ENCODE measurements around the gene FBXL7. TPM values are rescaled to one million over a fixed set of nuclear protein-coding genes. Genes with fewer than 3 reads are reported as not detected.

FBXL7 gene
- total RNA-seq, 4 donors from 2014 or later = 14.2 to 32.1 (median 24.9) TPM

- no peak for ATAC-seq
- Histone ChIP-seq H3K4me3 (no peak overlapping the region), H3K27me3 (no peaks in the 10 kb centered on the region), H3K4me1 (peaks cover 0 to 19% (median 2%) of the 10 kb centered on the region in 3 donors), H3K27ac (no peak overlapping the region), H3K36me3 (no peaks in the 10 kb centered on the region), H3K9me3 (no peaks in the 10 kb centered on the region)
- 96 to 100% methylated on average over 2 of the region's 2 CpGs for WGBS, 2 donors (ENCODE audit: low coverage in 1 of 2)
- TF ChIP-seq CTCF (IDR thresholded peaks at IDR 0.05) = no peak
- TF ChIP-seq POLR2A (IDR thresholded peaks at IDR 0.05) = no peak
- no peak for TF ChIP-seq EP300 (IDR thresholded peaks at IDR 0.05)
- TF ChIP-seq POLR2AphosphoS5 (IDR thresholded peaks at IDR 0.05) = no peak
These were observed 335.5 kb downstream of the FBXL7 start for GRCh38 chr5:15835514-15835913.

DNA sequence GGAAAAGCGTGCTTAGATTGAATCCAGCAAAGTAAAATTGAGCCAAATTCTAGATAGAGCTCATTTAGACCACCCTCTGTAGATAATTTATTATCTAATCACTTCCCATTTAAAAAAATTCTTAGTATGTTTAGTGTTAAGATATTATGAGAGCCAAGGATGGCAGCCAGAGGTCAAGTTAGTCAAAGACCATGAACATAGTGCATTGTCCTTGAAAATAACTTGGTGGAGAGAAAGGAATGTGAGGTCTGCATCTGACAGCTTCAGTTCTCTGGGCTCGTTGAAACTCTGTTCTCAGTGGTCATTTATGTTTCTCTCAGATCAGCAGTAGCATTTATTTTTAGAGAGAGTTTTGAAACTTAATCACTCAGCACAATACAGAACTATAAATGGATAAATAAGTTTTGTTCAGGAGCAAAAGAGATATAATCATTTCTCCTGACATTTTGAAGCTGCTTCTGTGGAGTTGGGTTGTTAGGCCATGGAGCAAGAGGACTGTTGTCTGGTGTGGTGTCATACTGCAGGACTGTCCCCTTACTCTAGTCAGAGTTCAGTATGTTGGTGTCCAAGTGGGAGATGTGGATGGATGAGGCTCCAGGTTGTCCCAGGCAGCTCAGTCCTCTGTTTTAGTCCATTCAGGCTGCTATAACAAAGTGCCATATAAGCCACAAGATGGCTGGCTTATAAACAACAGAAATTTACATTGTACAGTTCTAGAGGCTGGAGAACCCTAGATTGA lies 337.7 kb downstream of the FBXL7 start:
- H3K9me3 ChIP-seq = no peaks in the 10 kb centered on the region
- ATAC-seq = no peak
- 61 to 70% methylated on average over 2 of the region's 2 CpGs for WGBS, 2 donors (ENCODE audit: low coverage in 1 of 2)
- H3K27me3 ChIP-seq = no peaks in the 10 kb centered on the region
- no peak overlapping the region for H3K4me3 ChIP-seq
- H3K27ac ChIP-seq = no peak overlapping the region
- TF ChIP-seq POLR2A (IDR thresholded peaks at IDR 0.05) = no peak
- TF ChIP-seq EP300 (IDR thresholded peaks at IDR 0.05) = no peak
- TF ChIP-seq CTCF (IDR thresholded peaks at IDR 0.05) = no peak
- no peak for TF ChIP-seq POLR2AphosphoS5 (IDR thresholded peaks at IDR 0.05)
- H3K36me3 ChIP-seq = no peaks in the 10 kb centered on the region
- H3K4me1 ChIP-seq = peaks cover 0 to 19% (median 2%) of the 10 kb centered on the region in 3 donors

DNA sequence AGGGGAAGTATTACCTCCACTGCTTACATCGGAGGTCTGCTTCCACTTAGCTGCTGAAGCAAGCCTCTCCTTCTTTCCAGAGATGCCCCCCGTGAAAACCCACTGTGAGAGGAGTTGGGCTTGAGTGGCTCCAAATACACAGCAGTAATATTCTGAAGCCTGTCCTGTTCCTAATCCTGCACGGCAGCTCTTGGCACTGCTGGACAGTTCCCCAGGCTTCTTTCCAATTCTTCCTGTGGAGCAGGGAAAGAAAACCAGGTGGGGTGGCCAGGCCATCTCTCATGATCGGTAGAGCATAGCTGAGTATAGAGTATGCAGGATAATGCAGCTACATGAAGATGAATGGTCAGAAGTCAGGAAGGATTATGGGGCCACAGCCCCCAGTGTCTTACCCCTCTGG lies 344.3 kb downstream of the FBXL7 start:
- H3K27me3 ChIP-seq = no peaks in the 10 kb centered on the region
- no peaks in the 10 kb centered on the region for H3K4me1 ChIP-seq
- H3K36me3 ChIP-seq = no peaks in the 10 kb centered on the region
- no peak for ATAC-seq
- no peaks in the 10 kb centered on the region for H3K9me3 ChIP-seq
- no peak overlapping the region for H3K4me3 ChIP-seq
- no peak for TF ChIP-seq POLR2A (IDR thresholded peaks at IDR 0.05)
- TF ChIP-seq EP300 (IDR thresholded peaks at IDR 0.05) = no peak
- 14 to 55% methylated on average over 2 to 4 of the region's 4 CpGs for WGBS, 2 donors (ENCODE audit: low coverage in 1 of 2)
- H3K27ac ChIP-seq = no peak overlapping the region

- ATAC-seq = no peak
- H3K36me3 ChIP-seq = no peaks in the 10 kb centered on the region
- no peak overlapping the region for H3K27ac ChIP-seq
- no peak overlapping the region for H3K4me3 ChIP-seq
- no peak for TF ChIP-seq CTCF (IDR thresholded peaks at IDR 0.05)
- no peak for TF ChIP-seq POLR2A (IDR thresholded peaks at IDR 0.05)
- no peak for TF ChIP-seq EP300 (IDR thresholded peaks at IDR 0.05)
- no peak for TF ChIP-seq POLR2AphosphoS5 (IDR thresholded peaks at IDR 0.05)
- H3K4me1 ChIP-seq = no peaks in the 10 kb centered on the region
- WGBS, 2 donors (ENCODE audit: low coverage in 1 of 2) = 81 to 100% methylated on average over 1 to 3 of the region's 3 CpGs
- no peaks in the 10 kb centered on the region for H3K27me3 ChIP-seq
- H3K9me3 ChIP-seq = no peaks in the 10 kb centered on the region
These were observed 344.9 kb downstream of the FBXL7 start for GRCh38 chr5:15844871-15845270.

- Histone ChIP-seq H3K4me3 (no peak overlapping the region), H3K4me1 (peaks cover 0 to 23% (median 0%) of the 10 kb centered on the region in 3 donors), H3K27me3 (no peaks in the 10 kb centered on the region), H3K27ac (no peak overlapping the region), H3K9me3 (no peaks in the 10 kb centered on the region), H3K36me3 (no peaks in the 10 kb centered on the region)
- TF ChIP-seq CTCF (IDR thresholded peaks at IDR 0.05) (no peak), POLR2A (IDR thresholded peaks at IDR 0.05) (no peak), EP300 (IDR thresholded peaks at IDR 0.05) (no peak), POLR2AphosphoS5 (IDR thresholded peaks at IDR 0.05) (no peak)
- no peak for ATAC-seq
- WGBS, 2 donors (ENCODE audit: low coverage in 1 of 2) = 33 to 95% methylated on average over 4 to 5 of the region's 5 CpGs
These were observed 350.6 kb downstream of the FBXL7 start for GRCh38 chr5:15850536-15850935.
